ENCODE data around the gene PID1.

Gene PID1

DNA sequence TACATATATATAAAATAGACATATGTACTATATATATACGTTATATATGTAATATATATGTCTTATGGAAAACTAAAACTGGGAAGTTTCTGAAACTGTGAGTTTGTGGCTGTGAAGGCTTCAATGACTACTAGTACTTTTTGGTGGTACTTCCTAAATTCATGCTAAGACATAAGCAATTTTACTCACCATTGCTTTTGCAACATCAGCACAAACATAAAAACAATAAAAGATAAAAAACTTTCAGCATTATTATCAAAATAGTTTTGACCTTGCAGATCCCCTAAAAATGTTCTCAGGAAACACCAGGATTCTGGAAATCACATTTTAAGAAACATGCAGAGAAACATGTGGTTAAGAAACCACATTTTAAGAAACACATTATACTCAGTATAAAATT lies 269.9 kb downstream of the PID1 start:
- TF ChIP-seq, protein P1, sequence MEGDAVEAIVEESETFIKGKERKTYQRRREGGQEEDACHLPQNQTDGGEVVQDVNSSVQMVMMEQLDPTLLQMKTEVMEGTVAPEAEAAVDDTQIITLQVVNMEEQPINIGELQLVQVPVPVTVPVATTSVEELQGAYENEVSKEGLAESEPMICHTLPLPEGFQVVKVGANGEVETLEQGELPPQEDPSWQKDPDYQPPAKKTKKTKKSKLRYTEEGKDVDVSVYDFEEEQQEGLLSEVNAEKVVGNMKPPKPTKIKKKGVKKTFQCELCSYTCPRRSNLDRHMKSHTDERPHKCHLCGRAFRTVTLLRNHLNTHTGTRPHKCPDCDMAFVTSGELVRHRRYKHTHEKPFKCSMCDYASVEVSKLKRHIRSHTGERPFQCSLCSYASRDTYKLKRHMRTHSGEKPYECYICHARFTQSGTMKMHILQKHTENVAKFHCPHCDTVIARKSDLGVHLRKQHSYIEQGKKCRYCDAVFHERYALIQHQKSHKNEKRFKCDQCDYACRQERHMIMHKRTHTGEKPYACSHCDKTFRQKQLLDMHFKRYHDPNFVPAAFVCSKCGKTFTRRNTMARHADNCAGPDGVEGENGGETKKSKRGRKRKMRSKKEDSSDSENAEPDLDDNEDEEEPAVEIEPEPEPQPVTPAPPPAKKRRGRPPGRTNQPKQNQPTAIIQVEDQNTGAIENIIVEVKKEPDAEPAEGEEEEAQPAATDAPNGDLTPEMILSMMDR (conservative IDR thresholded peaks at IDR 0.05): no peak
- H3K27ac ChIP-seq: no peak overlapping the region

DNA sequence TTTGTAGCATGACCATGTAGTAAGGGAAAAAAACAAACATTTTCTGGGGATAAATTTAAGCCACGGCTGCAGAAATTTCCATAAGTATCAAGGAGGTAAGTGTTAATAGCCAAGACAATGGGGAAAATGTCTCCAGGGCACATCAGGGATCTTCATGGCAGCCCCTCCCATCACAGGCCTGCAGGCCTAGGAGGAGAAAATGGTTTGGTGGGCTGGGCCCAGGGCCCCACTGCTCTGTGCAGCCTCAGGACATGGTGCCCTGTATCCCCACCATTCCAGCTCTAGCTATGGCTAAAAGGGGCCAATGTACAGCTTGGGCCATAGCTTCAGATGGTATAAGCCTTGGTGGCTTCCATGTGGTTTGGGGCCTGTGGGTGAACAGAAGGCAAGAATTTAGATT lies 271.8 kb downstream of the PID1 start:
- no peak overlapping the region for H3K27ac ChIP-seq
- TF ChIP-seq, protein P1 (conservative IDR thresholded peaks at IDR 0.05): no peak

DNA sequence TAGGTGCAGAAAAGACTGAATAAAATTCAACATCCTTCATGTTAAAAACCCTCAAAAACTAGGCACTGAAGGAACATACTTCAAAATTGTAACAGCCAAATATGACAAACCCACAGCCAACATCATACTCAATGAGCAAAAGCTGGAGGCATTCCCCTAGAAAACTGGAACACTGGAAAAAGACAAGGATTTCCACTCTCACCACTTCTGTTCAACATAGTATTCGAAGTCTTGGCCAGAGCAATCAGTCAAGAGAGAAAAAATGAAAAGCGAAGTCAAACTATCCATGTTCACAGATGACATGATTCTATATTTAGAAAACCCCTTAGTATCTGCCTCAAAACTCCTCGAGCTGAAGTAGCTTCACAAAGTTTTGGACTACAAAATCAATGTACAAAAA lies 282.3 kb downstream of the PID1 start:
- TF ChIP-seq, protein P1 (conservative IDR thresholded peaks at IDR 0.05): no peak
- H3K27ac ChIP-seq: no peak overlapping the region

DNA sequence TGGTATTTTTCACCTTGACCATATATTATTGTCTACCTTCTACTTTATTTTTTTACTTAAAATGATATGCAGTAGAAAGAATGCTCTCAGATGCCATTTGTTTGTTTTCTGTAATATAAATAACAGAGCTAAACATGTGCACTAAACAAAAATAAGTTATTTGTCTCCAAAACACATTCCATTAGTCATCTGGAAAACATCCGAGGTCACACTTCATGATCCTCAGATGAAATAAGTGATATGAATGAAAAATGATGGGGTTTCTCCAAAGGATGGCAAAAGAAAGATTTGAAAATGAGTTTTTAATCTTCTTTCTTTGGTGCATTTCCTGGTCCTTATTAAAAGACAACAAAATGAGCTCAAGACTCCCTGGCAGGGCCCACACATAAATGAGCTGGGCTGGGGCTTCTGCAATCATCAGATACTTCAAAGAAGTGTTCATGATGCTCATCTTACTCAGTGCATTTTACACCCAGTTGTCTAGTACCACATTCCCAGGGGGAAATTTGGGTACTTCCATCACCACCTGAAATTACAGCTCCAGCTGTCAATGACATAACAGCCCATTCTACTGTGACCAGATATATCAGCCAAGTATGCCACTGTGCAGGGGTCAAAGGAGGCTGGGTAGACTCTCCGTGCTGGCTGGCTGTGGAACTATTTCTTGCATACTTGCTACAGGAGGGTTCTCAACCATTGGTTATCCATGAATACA lies 283.5 kb downstream of the PID1 start:
- H3K27ac ChIP-seq: no peak overlapping the region
- TF ChIP-seq, protein P1 (conservative IDR thresholded peaks at IDR 0.05): no peak

DNA sequence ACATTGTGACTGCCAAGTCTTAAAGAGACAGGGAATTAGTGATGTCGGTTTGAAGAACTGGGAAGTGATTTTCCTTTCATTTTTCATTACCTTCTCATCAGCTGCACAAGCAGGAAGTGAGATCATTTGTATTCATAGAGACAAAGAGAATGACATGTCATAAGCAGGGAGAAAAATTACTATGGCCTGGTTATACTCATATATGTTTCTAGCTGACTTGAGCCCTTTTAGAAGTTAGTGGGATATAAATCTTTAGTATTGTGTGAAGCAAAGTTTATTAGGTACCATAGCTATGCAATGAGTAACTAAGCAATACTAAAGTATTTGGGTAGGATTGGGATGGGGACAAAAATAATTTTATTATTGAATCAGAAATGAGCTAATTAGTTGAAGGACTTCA lies 284.1 kb downstream of the PID1 start:
- no peak overlapping the region for H3K27ac ChIP-seq
- TF ChIP-seq, protein P1 (conservative IDR thresholded peaks at IDR 0.05): no peak

DNA sequence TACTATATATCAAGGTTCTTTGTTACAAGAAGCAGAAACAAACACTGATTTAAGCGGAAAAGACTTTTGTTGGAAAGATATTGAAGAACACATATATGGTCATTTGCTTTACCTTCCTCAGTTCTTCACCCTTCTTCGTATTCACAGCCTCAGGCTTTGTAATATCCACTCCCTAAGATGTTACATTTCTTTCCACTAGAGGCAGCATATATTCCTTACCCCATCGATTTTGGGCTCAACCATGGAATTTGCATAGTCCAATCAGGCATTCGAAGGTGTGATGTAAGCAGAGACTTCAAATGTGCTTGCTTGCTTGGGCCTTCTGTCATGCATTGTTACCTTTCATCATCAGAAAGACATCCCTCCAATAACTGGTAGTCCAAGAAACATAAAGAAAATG lies 287.4 kb downstream of the PID1 start:
- H3K27ac ChIP-seq: no peak overlapping the region
- TF ChIP-seq, protein P1 (conservative IDR thresholded peaks at IDR 0.05): no peak

DNA sequence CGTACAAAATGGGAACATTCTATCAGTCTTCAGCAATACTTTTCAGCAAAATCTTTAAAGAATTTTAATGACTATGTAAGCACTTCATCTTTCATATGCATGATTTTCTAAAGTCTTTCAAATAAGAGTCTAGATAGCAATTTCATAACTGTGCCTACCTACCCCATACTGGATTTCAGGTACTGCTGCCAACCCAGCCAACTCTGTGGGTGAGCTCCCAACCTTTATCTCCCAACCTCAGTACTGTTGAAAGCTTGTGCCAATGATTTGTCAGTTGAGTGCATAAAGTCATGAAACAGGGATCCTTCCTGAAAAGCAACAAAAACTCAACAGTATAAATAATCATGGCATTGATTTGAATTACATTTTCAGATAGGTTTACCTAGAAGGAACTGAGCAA lies 296.9 kb downstream of the PID1 start:
- TF ChIP-seq, protein P1 (conservative IDR thresholded peaks at IDR 0.05): no peak
- H3K27ac ChIP-seq: no peak overlapping the region
